Neural cell (in vitro differentiated cells): ENCODE results near the gene ZNF493. TPM values are rescaled to one million over a fixed set of nuclear protein-coding genes. Genes with fewer than 3 reads are reported as not detected.

Source experiments
- H2AFZ ChIP-seq: fragments of 200-600, 300-800 bp; sonication (generic), shearing (Covaris generic); 2 replicates; pipeline ENCODE4 v1.6.0; 2014; ENCODE audit warnings: low read depth, mild to moderate bottlenecking, antibody characterized with exemption, low read length, moderate library complexity
- H3F3A ChIP-seq: fragments of 200-600 bp; shearing (Covaris generic); 2 replicates; pipeline ENCODE4 v1.6.1; 2016; ENCODE audit warnings: mild to moderate bottlenecking, moderate library complexity, mixed read lengths, antibody characterized with exemption, low read length; ENCODE audit not compliant: insufficient read depth, poor library complexity, severe bottlenecking
- H3K27ac ChIP-seq: fragments of 200-600, 300-800 bp; sonication (generic), shearing (Covaris generic); 2 replicates; pipeline ENCODE4 v1.5.1; 2014; ENCODE audit warnings: mild to moderate bottlenecking, low read length, moderate library complexity
- H3K27me3 ChIP-seq: fragments of 300-800, 200-600 bp; sonication (generic), shearing (Covaris generic); 2 replicates; pipeline ENCODE4 v1.6.0; 2014; ENCODE audit warnings: mild to moderate bottlenecking, low read depth, low read length, moderate library complexity; ENCODE audit not compliant: insufficient read depth
- H3K36me3 ChIP-seq: fragments of 300-800, 200-600 bp; sonication (generic), shearing (Covaris generic); 2 replicates; pipeline ENCODE4 v1.5.1; 2014; ENCODE audit warnings: mild to moderate bottlenecking, antibody characterized with exemption, low read length, moderate library complexity; ENCODE audit not compliant: insufficient read depth
- H3K4me2 ChIP-seq: fragments of 300-800, 200-600 bp; sonication (generic), shearing (Covaris generic); 2 replicates; pipeline ENCODE4 v1.6.0; 2014; ENCODE audit warnings: mild to moderate bottlenecking, low read length
- H3K4me3 ChIP-seq: fragments of 300-800, 200-600 bp; sonication (generic), shearing (Covaris generic); 2 replicates; pipeline ENCODE4 v1.5.1; 2014; ENCODE audit warnings: mild to moderate bottlenecking, low read length, moderate library complexity
- H3K79me2 ChIP-seq: fragments of 200-600 bp; shearing (Covaris generic); replicated peaks from 2 replicates; pipeline ENCODE4 v1.6.0; 2014; ENCODE audit warnings: mild to moderate bottlenecking, low read length, moderate library complexity; ENCODE audit not compliant: insufficient read depth
- H3K9ac ChIP-seq: fragments of 300-800, 200-600 bp; sonication (generic), shearing (Covaris generic); 2 replicates; pipeline ENCODE4 v1.6.1; 2016; ENCODE audit warnings: mild to moderate bottlenecking, low read length, mixed read lengths
- H3K9me2 ChIP-seq: fragments of 200-600 bp; shearing (Covaris generic); 2 replicates; pipeline ENCODE4 v1.6.1; 2016; ENCODE audit warnings: mild to moderate bottlenecking, low read length, mixed read lengths; ENCODE audit not compliant: insufficient read depth
- H3K9me3 ChIP-seq: fragments of 200-600, 300-800 bp; sonication (generic), shearing (Covaris generic); 2 replicates; pipeline ENCODE4 v1.6.1; 2016; ENCODE audit warnings: mild to moderate bottlenecking, mixed run types, low read length, moderate library complexity, mixed read lengths
- H4K20me1 ChIP-seq: fragments of 200-600 bp; shearing (Covaris generic); 2 replicates; pipeline ENCODE4 v1.6.1; 2016; ENCODE audit warnings: mild to moderate bottlenecking, mixed run types; ENCODE audit not compliant: insufficient read depth
- CTCF ChIP-seq: fragments of 450-650 bp; IDR thresholded peaks from 2 replicates; pipeline ENCODE4 v1.5.1; 2014; ENCODE audit warnings: antibody characterized with exemption, mild to moderate bottlenecking, moderate library complexity; ENCODE audit not compliant: poor library complexity, severe bottlenecking
- EP300 ChIP-seq: fragments of 450-650 bp; conservative IDR thresholded peaks from 2 replicates; pipeline ENCODE4 v1.6.1; 2014; ENCODE audit warnings: antibody characterized with exemption, mild to moderate bottlenecking, moderate library complexity; ENCODE audit not compliant: poor library complexity, severe bottlenecking
- EZH2 ChIP-seq: fragments of 200-600, 300-800 bp; shearing (Covaris generic), sonication (generic); IDR thresholded peaks from 2 replicates; pipeline ENCODE4 v1.6.1; 2014; ENCODE audit warnings: antibody characterized with exemption, low read length, borderline replicate concordance, mild to moderate bottlenecking; ENCODE audit not compliant: insufficient read depth, poor library complexity, severe bottlenecking
- MXI1 ChIP-seq: fragments of 450-650 bp; conservative IDR thresholded peaks from 2 replicates; pipeline ENCODE4 v1.6.1; 2014; ENCODE audit warnings: antibody characterized with exemption, mild to moderate bottlenecking; ENCODE audit not compliant: poor library complexity, severe bottlenecking
- POLR2AphosphoS5 ChIP-seq: IDR thresholded peaks from 2 replicates; pipeline ENCODE4 v1.6.1; 2012
- RAD21 ChIP-seq: fragments of 450-650 bp; conservative IDR thresholded peaks from 2 replicates; pipeline ENCODE4 v1.6.1; 2014; ENCODE audit warnings: antibody characterized with exemption, mild to moderate bottlenecking, moderate library complexity
- REST ChIP-seq: IDR thresholded peaks from 2 replicates; pipeline ENCODE4 v1.6.1; 2012; ENCODE audit warnings: borderline replicate concordance
- SMC3 ChIP-seq: fragments of 450-650 bp; conservative IDR thresholded peaks from 2 replicates; pipeline ENCODE4 v1.6.1; 2014; ENCODE audit warnings: antibody characterized with exemption, mild to moderate bottlenecking, moderate library complexity; ENCODE audit not compliant: poor library complexity
- TAF1 ChIP-seq: IDR thresholded peaks from 2 replicates; pipeline ENCODE4 v1.6.1; 2012; ENCODE audit warnings: low read depth
- polyA plus RNA-seq: library from polyadenylated mRNA; depleted of rRNA; stranded (reverse); fragments of >200 nt; gene quantifications from 2 replicates; pipeline ENCODE4 v1.2.3, GENCODE V29; 2014

ZNF493 gene
- polyA plus RNA-seq, 1 donor from 2014 or later: 85.8 TPM

GRCh38 chr19:21460686-21461085 is 63.8 kb downstream of the ZNF493 start:
- TF ChIP-seq EZH2 (no peak), SMC3 (no peak), CTCF (no peak), REST (no peak)
- H3K27me3 ChIP-seq: no peaks in the 10 kb centered on the region
- no peak overlapping the region for H2AFZ ChIP-seq
- H3K4me2 ChIP-seq: no peak overlapping the region
- no peak overlapping the region for H3K27ac ChIP-seq
- no peak overlapping the region for H3K9ac ChIP-seq
- no peaks in the 10 kb centered on the region for H3K9me2 ChIP-seq
- H3F3A ChIP-seq: no peaks in the 10 kb centered on the region
- H3K4me3 ChIP-seq: no peak overlapping the region
- H3K36me3 ChIP-seq: peaks cover under 1% of the 10 kb centered on the region
- peaks cover 3% of the 10 kb centered on the region for H3K9me3 ChIP-seq
- peaks cover 8% of the 10 kb centered on the region for H3K79me2 ChIP-seq
- no peaks in the 10 kb centered on the region for H4K20me1 ChIP-seq

GRCh38 chr19:21462540-21462939 is 65.6 kb downstream of the ZNF493 start:
- H3K9me3 ChIP-seq: no peaks in the 10 kb centered on the region
- H3K4me3 ChIP-seq: peak overlapping the region; percentile 85
- no peaks in the 10 kb centered on the region for H3F3A ChIP-seq
- TF ChIP-seq REST (no peak), RAD21 (no peak), CTCF (no peak), EP300 (no peak), SMC3 (no peak), MXI1 (no peak), TAF1 (no peak), POLR2AphosphoS5 (no peak), EZH2 (no peak)
- no peak overlapping the region for H3K9ac ChIP-seq
- H3K27me3 ChIP-seq: no peaks in the 10 kb centered on the region
- no peak overlapping the region for H3K4me2 ChIP-seq
- no peak overlapping the region for H3K27ac ChIP-seq
- peaks cover 8% of the 10 kb centered on the region for H3K79me2 ChIP-seq
- no peaks in the 10 kb centered on the region for H3K9me2 ChIP-seq
- H3K36me3 ChIP-seq: no peaks in the 10 kb centered on the region
- no peak overlapping the region for H2AFZ ChIP-seq
- H4K20me1 ChIP-seq: no peaks in the 10 kb centered on the region
